HEK293T (cell line): ENCODE results near the gene OTUD7B.

Source experiments
- ELF4 ChIP-seq: fragments of 450-650 bp; IDR thresholded peaks from 2 replicates; pipeline ENCODE4 v1.6.1; 2017; ENCODE audit warnings: antibody characterized with exemption
- FOXM1 ChIP-seq: fragments of 450-650 bp; IDR thresholded peaks from 2 replicates; pipeline ENCODE4 v1.6.1; 2017; ENCODE audit warnings: mild to moderate bottlenecking, borderline replicate concordance
- HDGF ChIP-seq: fragments of 450-650 bp; IDR thresholded peaks from 2 replicates; pipeline ENCODE4 v1.6.1; 2017; ENCODE audit warnings: antibody characterized with exemption, borderline replicate concordance
- SP1 ChIP-seq: fragments of 450-650 bp; IDR thresholded peaks from 2 replicates; pipeline ENCODE4 v1.6.1; 2017
- ZNF384 ChIP-seq: fragments of 450-650 bp; IDR thresholded peaks from 2 replicates; pipeline ENCODE4 v1.6.1; 2016

DNA sequence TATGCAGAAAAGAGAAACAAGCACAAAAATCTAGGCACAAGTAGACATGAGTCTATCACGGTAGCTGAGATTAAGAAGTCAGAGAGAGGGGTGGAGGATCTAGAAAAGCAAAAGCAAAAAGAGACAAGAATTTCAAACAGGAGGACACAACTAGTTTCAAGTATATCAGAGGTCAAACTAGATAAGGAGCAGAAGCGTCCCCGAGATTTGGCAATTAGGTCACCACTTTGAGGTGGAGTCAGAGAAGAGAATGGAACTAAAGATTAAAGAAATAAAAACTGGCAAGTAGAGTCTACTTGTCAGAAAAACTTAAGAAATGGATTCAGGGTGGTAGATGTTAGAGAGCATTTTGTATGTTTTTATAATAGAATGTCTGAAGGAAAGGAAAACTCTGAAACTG, 85.2 kb downstream of the OTUD7B start:
- TF ChIP-seq FOXM1, result no peak
- TF ChIP-seq SP1, result no peak
- no peak for TF ChIP-seq ZNF384
- TF ChIP-seq ELF4, result no peak
- no peak for TF ChIP-seq HDGF
